H1 (cell line): ENCODE results near the gene CBY2. TPM values are rescaled to one million over a fixed set of nuclear protein-coding genes. Genes with fewer than 3 reads are reported as not detected.

ENCODE experiments used
- CTCF ChIA-PET: fragments of 300-600 bp; sonication (Branson Sonifier 250); formaldehyde crosslinking; loops from one replicate; lab custom pipeline; 2021; ENCODE audit not compliant: partially characterized antibody; lab: Charles Lee
- POLR2A ChIA-PET: fragments of 300-600 bp; sonication (Branson Sonifier 250); formaldehyde crosslinking; loops from one replicate; lab custom pipeline; 2021; ENCODE audit warnings: inconsistent platforms; ENCODE audit not compliant: partially characterized antibody; lab: Charles Lee
- DNase-seq, 2 experiments: peaks; one replicate each; pipeline versions ENCODE4 v3.0.0 to v3.0.0-alpha.2; 2010 to 2022; ENCODE audit warnings: low spot score in 2 of 2, low read depth in 1 of 2, mixed read lengths in 1 of 2
- FAIRE-seq: peaks from 2 replicates; lab custom pipeline; 2011; peaks lifted over from hg19 to GRCh38; lab: Jason Lieb, UNC
- H2AFZ ChIP-seq: 2 replicates; pipeline ENCODE4 v1.8.1; 2012; ENCODE audit warnings: low read length, inconsistent platforms
- H2AK5ac ChIP-seq: 2 replicates; pipeline ENCODE4 v1.6.1; 2013; ENCODE audit warnings: low read depth, low read length
- H2BK120ac ChIP-seq: replicated peaks from 2 replicates; pipeline ENCODE3; 2013; ENCODE audit warnings: low read depth, low read length, inconsistent platforms
- H2BK12ac ChIP-seq: 2 replicates; pipeline ENCODE4 v1.6.1; 2013; ENCODE audit warnings: low read depth, low read length
- H2BK15ac ChIP-seq: 2 replicates; pipeline ENCODE4 v1.6.1; 2013; ENCODE audit warnings: low read length
- H2BK20ac ChIP-seq: 2 replicates; pipeline ENCODE4 v1.6.1; 2013; ENCODE audit warnings: low read length
- H2BK5ac ChIP-seq: 2 replicates; pipeline ENCODE4 v1.6.1; 2013; ENCODE audit warnings: low read depth, low read length
- H3K14ac ChIP-seq: 2 replicates; pipeline ENCODE4 v1.6.1; 2013; ENCODE audit warnings: inconsistent platforms; ENCODE audit not compliant: insufficient read length
- H3K18ac ChIP-seq: 2 replicates; pipeline ENCODE4 v1.6.1; 2013; ENCODE audit warnings: low read length; ENCODE audit errors: extremely low read depth
- H3K23ac ChIP-seq: 2 replicates; pipeline ENCODE4 v1.6.1; 2013; ENCODE audit warnings: inconsistent platforms; ENCODE audit not compliant: insufficient read length
- H3K23me2 ChIP-seq: 2 replicates; pipeline ENCODE4 v1.6.1; 2013; ENCODE audit warnings: low read depth, low read length
- H3K27ac ChIP-seq: 2 replicates; pipeline ENCODE4 v1.6.1; 2011; ENCODE audit warnings: low read depth, low read length, inconsistent platforms
- H3K27me3 ChIP-seq, 4 experiments: replicated peaks in 1 of 4; 1 replicate in 1 of 4; 2 replicates in 3 of 4; pipeline versions ENCODE4 v1.6.1 to v1.8.1; 2011 to 2013; ENCODE audit warnings: low read length in 3 of 4, mild to moderate bottlenecking in 3 of 4, inconsistent platforms in 2 of 4, mixed read lengths in 2 of 4, moderate library complexity in 1 of 4; ENCODE audit not compliant: control insufficient read depth in 3 of 4, insufficient read depth in 3 of 4; ENCODE audit errors: extremely low read depth in 1 of 4
- H3K36me3 ChIP-seq, 4 experiments: 2 replicates each; pipeline versions ENCODE4 v1.6.1 to v1.8.1; 2011 to 2013; ENCODE audit warnings: mild to moderate bottlenecking in 4 of 4, low read length in 3 of 4, moderate library complexity in 2 of 4, control low read depth in 1 of 4, inconsistent platforms in 1 of 4; ENCODE audit not compliant: insufficient read depth in 4 of 4, control insufficient read depth in 2 of 4
- H3K4ac ChIP-seq: replicated peaks from 2 replicates; pipeline ENCODE3; 2013; ENCODE audit warnings: low read length, low read depth, mixed read lengths, inconsistent platforms; ENCODE audit not compliant: insufficient read length
- H3K4me1 ChIP-seq, 4 experiments: replicated peaks in 1 of 4; 1 replicate in 1 of 4; 2 replicates in 3 of 4; pipeline versions ENCODE4 v1.6.1 to v1.8.1; 2011 to 2013; ENCODE audit warnings: low read length in 3 of 4, inconsistent platforms in 2 of 4, mixed read lengths in 1 of 4; ENCODE audit not compliant: insufficient read depth in 4 of 4, control insufficient read depth in 3 of 4
- H3K4me2 ChIP-seq, 2 experiments: 2 replicates each; pipeline versions ENCODE4 v1.6.1 to v1.8.1; 2011 to 2013; ENCODE audit warnings: low read depth in 2 of 2, low read length in 2 of 2, control low read depth in 1 of 2, inconsistent platforms in 1 of 2, mild to moderate bottlenecking in 1 of 2; ENCODE audit not compliant: insufficient read depth in 1 of 2
- H3K4me3 ChIP-seq, 4 experiments: fragments of 200-600, 300-600 bp in 1 of 4; sonication (generic), shearing (Covaris generic), sonication (Bioruptor Twin) in 1 of 4; 2 replicates each; pipeline versions ENCODE4 v1.5.1 to v1.8.1; 2011 to 2016; ENCODE audit warnings: low read length in 4 of 4, low read depth in 3 of 4, control low read depth in 2 of 4, inconsistent platforms in 2 of 4, mild to moderate bottlenecking in 2 of 4, mixed read lengths in 1 of 4, moderate library complexity in 1 of 4; ENCODE audit not compliant: insufficient read depth in 2 of 4; ENCODE audit errors: extremely low read depth in 1 of 4
- H3K56ac ChIP-seq: replicated peaks from 2 replicates; pipeline ENCODE3; 2013; ENCODE audit warnings: low read depth, mild to moderate bottlenecking, mixed read lengths, low read length, inconsistent platforms; ENCODE audit not compliant: insufficient read length
- H3K79me1 ChIP-seq: 2 replicates; pipeline ENCODE4 v1.6.1; 2013; ENCODE audit warnings: low read depth, low read length, control low read depth
- H3K79me2 ChIP-seq, 2 experiments: 2 replicates each; pipeline versions ENCODE4 v1.6.1 to v1.8.1; 2012 to 2013; ENCODE audit warnings: low read length in 2 of 2, mild to moderate bottlenecking in 2 of 2, inconsistent platforms in 1 of 2; ENCODE audit not compliant: insufficient read depth in 2 of 2, control insufficient read depth in 1 of 2
- H3K9ac ChIP-seq, 4 experiments: replicated peaks in 1 of 4; 1 replicate in 1 of 4; 2 replicates in 3 of 4; pipeline versions ENCODE4 v1.6.1 to v1.8.1; 2011 to 2013; ENCODE audit warnings: low read depth in 3 of 4, low read length in 3 of 4, control low read depth in 2 of 4, mild to moderate bottlenecking in 2 of 4, moderate library complexity in 2 of 4, inconsistent platforms in 1 of 4; ENCODE audit errors: extremely low read depth in 1 of 4
- H3K9me3 ChIP-seq, 2 experiments: 2 replicates each; pipeline versions ENCODE4 v1.6.1 to v1.8.1; 2012 to 2013; ENCODE audit warnings: mild to moderate bottlenecking in 2 of 2, moderate library complexity in 2 of 2, control low read depth in 1 of 2, inconsistent platforms in 1 of 2, low read depth in 1 of 2, low read length in 1 of 2, mixed read lengths in 1 of 2; ENCODE audit not compliant: insufficient read depth in 2 of 2
- H4K20me1 ChIP-seq, 2 experiments: replicated peaks in 1 of 2; 2 replicates each; pipeline versions ENCODE3 to v1.8.1; 2011 to 2013; ENCODE audit warnings: inconsistent platforms in 2 of 2, low read length in 2 of 2, mild to moderate bottlenecking in 1 of 2; ENCODE audit not compliant: insufficient read depth in 2 of 2, control insufficient read depth in 1 of 2
- H4K5ac ChIP-seq: 2 replicates; pipeline ENCODE4 v1.6.1; 2013; ENCODE audit warnings: low read length, low read depth, mixed read lengths, inconsistent platforms; ENCODE audit not compliant: insufficient read length
- H4K8ac ChIP-seq: 2 replicates; pipeline ENCODE4 v1.8.0; 2013; ENCODE audit warnings: mild to moderate bottlenecking, moderate library complexity, low read length, inconsistent platforms; ENCODE audit not compliant: insufficient read depth; ENCODE audit errors: extremely low read depth
- H4K91ac ChIP-seq: replicated peaks from 2 replicates; pipeline ENCODE3; 2013; ENCODE audit warnings: low read length, mixed read lengths, inconsistent platforms; ENCODE audit not compliant: insufficient read length
- JUN ChIP-seq: IDR thresholded peaks from 2 replicates; pipeline ENCODE4 v1.6.1; 2011; ENCODE audit warnings: low read depth, mild to moderate bottlenecking, improper control_type of control experiment, low read length
- JUND ChIP-seq: IDR thresholded peaks from 2 replicates; pipeline ENCODE4 v1.6.1; 2011; ENCODE audit warnings: mild to moderate bottlenecking, improper control_type of control experiment, low read length
- KDM4A ChIP-seq: IDR thresholded peaks from one replicate; pipeline ENCODE4 v1.7.1; 2012; ENCODE audit warnings: low read depth, mild to moderate bottlenecking, moderate library complexity, low read length, inconsistent platforms; ENCODE audit not compliant: severe bottlenecking
- POLR2AphosphoS5 ChIP-seq: IDR thresholded peaks from 2 replicates; pipeline ENCODE4 v1.6.1; 2011; ENCODE audit warnings: low read depth, low read length
- RFX5 ChIP-seq: IDR thresholded peaks from 2 replicates; pipeline ENCODE4 v1.6.1; 2011; ENCODE audit warnings: low read depth, low read length, improper control_type of control experiment, borderline replicate concordance
- RXRA ChIP-seq: IDR thresholded peaks from 2 replicates; pipeline ENCODE4 v1.6.1; 2011; ENCODE audit warnings: low read depth, mild to moderate bottlenecking, low read length, moderate library complexity; ENCODE audit not compliant: insufficient read depth
- TAF1 ChIP-seq: IDR thresholded peaks from 2 replicates; pipeline ENCODE4 v1.6.1; 2011; ENCODE audit warnings: mild to moderate bottlenecking, low read depth, low read length
- TAF7 ChIP-seq: optimal IDR thresholded peaks from 2 replicates; pipeline ENCODE3; 2011; ENCODE audit warnings: low read depth, mild to moderate bottlenecking, inconsistent platforms, low read length, moderate library complexity, borderline replicate concordance
- TEAD4 ChIP-seq: IDR thresholded peaks from 2 replicates; pipeline ENCODE4 v1.6.1; 2012; ENCODE audit warnings: low read depth, low read length, inconsistent platforms, mixed read lengths
- WGBS, 2 experiments: shearing (Covaris generic) in 1 of 2; methylation state at CpG; one replicate each; pipeline versions ENCODE4 v1.1.6 to v1.1.7; 2013 to 2015; ENCODE audit warnings: low lambda C conversion rate in 2 of 2, mixed read lengths in 2 of 2, inconsistent platforms in 1 of 2, low coverage in 1 of 2, missing lambda C conversion rate in 1 of 2; ENCODE audit not compliant: insufficient replicate concordance in 2 of 2, insufficient coverage in 1 of 2, insufficient read length in 1 of 2; ENCODE audit errors: extremely low coverage in 1 of 2, missing lambda C conversion rate in 1 of 2; 5-methylcytosine and 5-hydroxymethylcytosine counted together
- polyA plus RNA-seq, 7 experiments: library from polyadenylated mRNA; depleted of rRNA in 3 of 7; stranded (reverse) in 5 of 7; unstranded in 2 of 7; fragments of >200 nt in 5 of 7; fragments of 200-250 nt in 2 of 7; gene quantifications; 1 replicate in 5 of 7; 2 replicates in 1 of 7; 4 replicates in 1 of 7; pipeline versions ENCODE4 v1.2.1 to v1.2.3, GENCODE V29; 2011 to 2013; ENCODE audit warnings: missing spikeins in 2 of 7, mixed read lengths in 2 of 7
- total RNA-seq: library from RNA; stranded (reverse); fragmentation: NEBNext Ultra II Directional; extraction: Animal tissue kit (Norgen Biotek cat#: 25700); gene quantifications from 2 replicates; pipeline ENCODE4 v1.2.1, GENCODE V29; 2021

Gene CBY2
- total and polyA plus RNA-seq, 2 of the 8 experiments (the other 6 are each of a cell fraction or from before 2014, with no cell fraction given), result not detected

GRCh38 chr13:45733361-45733760 lies 31.2 kb downstream of the CBY2 start:
- TF ChIP-seq POLR2AphosphoS5 (no peak), JUND (no peak), TEAD4 (no peak), KDM4A (no peak), TAF1 (no peak), TAF7 (no peak), JUN (no peak), RFX5 (no peak), RXRA (no peak)
- Histone ChIP-seq H2BK120ac (no peak overlapping the region), H3K4me1 (no peaks in the 10 kb centered on the region), H3K27ac (no peak overlapping the region), H3K56ac (no peak overlapping the region), H4K20me1 (no peaks in the 10 kb centered on the region), H3K27me3 (no peaks in the 10 kb centered on the region; a peak in 1 of 7 replicates), H3K9ac (no peak overlapping the region), H3K79me2 (no peaks in the 10 kb centered on the region), H4K91ac (no peak overlapping the region), H3K36me3 (no peaks in the 10 kb centered on the region), H3K14ac (no peak overlapping the region), H3K9me3 (no peaks in the 10 kb centered on the region), H3K23ac (no peak overlapping the region), H2AFZ (no peak overlapping the region), H2BK20ac (no peak overlapping the region), H2AK5ac (no peak overlapping the region), H2BK5ac (no peak overlapping the region), H4K8ac (no peak overlapping the region), H3K23me2 (no peaks in the 10 kb centered on the region), H3K4me3 (no peak overlapping the region), H3K4ac (no peak overlapping the region), H3K18ac (no peak overlapping the region), H3K79me1 (no peaks in the 10 kb centered on the region), H3K4me2 (no peak overlapping the region), H2BK15ac (no peak overlapping the region), H4K5ac (no peak overlapping the region), H2BK12ac (no peak overlapping the region)
- POLR2A ChIA-PET, result interaction anchor here (1.1 kb wide), 1 partner anchor 10 kb away, joined by 3 read pairs; no protein-coding TSS in a partner anchor
- DNase-seq (no peak), FAIRE-seq (no peak)
- 78% methylated on average over 5 of the region's 5 CpGs; no CpG with 5 or more reads in 1 of the 2 experiments for WGBS, 2 experiments
- CTCF ChIA-PET, result interaction anchor here (0.8 to 16.5 kb wide), 11 partner anchors 12 to 277 kb away, joined by 3 to 170 read pairs (median 3); no protein-coding TSS in a partner anchor
